Hematopoietic multipotent progenitor cell treated with erythropoietin and hydrocortisone succinate and interleukin-3 and kit ligand, for 15 days (in vitro differentiated cells): ENCODE results near the gene GALNT12.

Experiments
- DNase-seq: peaks from one replicate; pipeline ENCODE4 v3.0.0-alpha.2; 2015; ENCODE audit warnings: low spot score

Gene GALNT12

GRCh38 chr9:98781588-98782383 lies 25.7 kb upstream of the GALNT12 start:
- DNase-seq = no peak

GRCh38 chr9:98783518-98784226 lies 23.8 kb upstream of the GALNT12 start:
- DNase-seq = no peak

GRCh38 chr9:98784831-98785806 lies 22.4 kb upstream of the GALNT12 start:
- DNase-seq = no peak

GRCh38 chr9:98786750-98787510 lies 20.5 kb upstream of the GALNT12 start:
- DNase-seq = no peak

- no peak for DNase-seq
Measured at GRCh38 chr9:98787766-98788335, 19.6 kb upstream of the GALNT12 start.

GRCh38 chr9:98789483-98790133 lies 17.9 kb upstream of the GALNT12 start:
- peak; percentile 8 for DNase-seq

- DNase-seq = peak; percentile 54
Measured at GRCh38 chr9:98790134-98790841, 17.2 kb upstream of the GALNT12 start.

- peak; percentile 62 for DNase-seq
Measured at GRCh38 chr9:98790842-98791607, 16.4 kb upstream of the GALNT12 start.

GRCh38 chr9:98791608-98792490 lies 15.6 kb upstream of the GALNT12 start:
- DNase-seq = no peak

- no peak for DNase-seq
Measured at GRCh38 chr9:98793031-98793430, 14.4 kb upstream of the GALNT12 start.

- DNase-seq = no peak
Measured at GRCh38 chr9:98794802-98795201, 12.7 kb upstream of the GALNT12 start.

GRCh38 chr9:98795295-98795955 lies 12.0 kb upstream of the GALNT12 start:
- no peak for DNase-seq

GRCh38 chr9:98795970-98796363 lies 11.5 kb upstream of the GALNT12 start:
- no peak for DNase-seq

GRCh38 chr9:98796364-98797101 lies 10.9 kb upstream of the GALNT12 start, which contains the start of gene ANKS6:
Gene ANKS6 (minus strand): TSS chr9:98796555. CDS start chr9:98796491, 64 bp downstream.
- DNase-seq = peak; percentile 48

GRCh38 chr9:98797491-98797890 lies 10.0 kb upstream of the GALNT12 start:
- no peak for DNase-seq

GRCh38 chr9:98798254-98798653 lies 9.2 kb upstream of the GALNT12 start:
- no peak for DNase-seq

GRCh38 chr9:98801561-98801960 lies 5.9 kb upstream of the GALNT12 start:
- DNase-seq = no peak
